ENCODE results near the gene CDK12.

DNA sequence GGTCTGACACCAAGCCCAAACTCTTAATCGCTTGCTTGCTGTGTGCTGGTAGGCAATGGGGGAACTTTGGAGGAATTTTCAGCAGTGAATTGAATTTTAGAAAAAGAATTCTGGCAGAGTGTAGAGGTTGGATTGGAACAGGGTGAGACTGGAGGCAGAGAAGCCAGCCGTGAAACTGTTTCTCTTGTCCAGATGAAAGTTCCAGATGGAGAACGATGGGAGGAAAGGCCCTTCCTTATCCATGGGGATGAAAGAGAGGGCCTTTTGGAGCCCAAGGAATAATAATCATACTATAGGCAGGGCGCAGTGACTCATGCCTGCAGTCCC is 120.4 kb downstream of the CDK12 start:
- no peak for TF ChIP-seq POLR2AphosphoS5 (IDR thresholded peaks at IDR 0.05; ENCODE audit: insufficient read depth in 1 of 2, low read depth in 1 of 2)
- no peak for TF ChIP-seq POLR2A (IDR thresholded peaks at IDR 0.05)
- TF ChIP-seq, protein P1, sequence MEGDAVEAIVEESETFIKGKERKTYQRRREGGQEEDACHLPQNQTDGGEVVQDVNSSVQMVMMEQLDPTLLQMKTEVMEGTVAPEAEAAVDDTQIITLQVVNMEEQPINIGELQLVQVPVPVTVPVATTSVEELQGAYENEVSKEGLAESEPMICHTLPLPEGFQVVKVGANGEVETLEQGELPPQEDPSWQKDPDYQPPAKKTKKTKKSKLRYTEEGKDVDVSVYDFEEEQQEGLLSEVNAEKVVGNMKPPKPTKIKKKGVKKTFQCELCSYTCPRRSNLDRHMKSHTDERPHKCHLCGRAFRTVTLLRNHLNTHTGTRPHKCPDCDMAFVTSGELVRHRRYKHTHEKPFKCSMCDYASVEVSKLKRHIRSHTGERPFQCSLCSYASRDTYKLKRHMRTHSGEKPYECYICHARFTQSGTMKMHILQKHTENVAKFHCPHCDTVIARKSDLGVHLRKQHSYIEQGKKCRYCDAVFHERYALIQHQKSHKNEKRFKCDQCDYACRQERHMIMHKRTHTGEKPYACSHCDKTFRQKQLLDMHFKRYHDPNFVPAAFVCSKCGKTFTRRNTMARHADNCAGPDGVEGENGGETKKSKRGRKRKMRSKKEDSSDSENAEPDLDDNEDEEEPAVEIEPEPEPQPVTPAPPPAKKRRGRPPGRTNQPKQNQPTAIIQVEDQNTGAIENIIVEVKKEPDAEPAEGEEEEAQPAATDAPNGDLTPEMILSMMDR (IDR thresholded peaks at IDR 0.05) = no peak

Measured in vagina (tissue), 2 donors.